ENCODE measurements around the gene POLR1E. TPM values are rescaled to one million over a fixed set of nuclear protein-coding genes. Genes with fewer than 3 reads are reported as not detected.
"Not testable (repeated sequence)": the region's sequence is repeated elsewhere in the genome, so short reads cannot be mapped to it uniquely, and the experiment has no call there.

POLR1E gene
- total RNA-seq, 1 experiment from 2014 or later, result 60.9 TPM

- intact Hi-C loops (cut with micrococcal nuclease), result no loop called here
- H3K9ac ChIP-seq (ENCODE audit: low read length), result no peak overlapping the region
- no peak overlapping the region for H3K4me3 ChIP-seq (replicated peaks in 1 of 2; ENCODE audit: low read depth in 1 of 2, low read length in 2 of 2)
- H3K9me2 ChIP-seq (ENCODE audit: insufficient read depth), result no peaks in the 10 kb centered on the region
- H3K9me3 ChIP-seq (ENCODE audit: control insufficient read depth in 1 of 2, insufficient read depth in 1 of 2, low read depth in 1 of 2, low read length in 2 of 2), result no peaks in the 10 kb centered on the region
- ATAC-seq (no peak), DNase-seq (ENCODE audit: low read depth, low spot score) (no peak)
- H3K4me2 ChIP-seq (ENCODE audit: low read length), result no peak overlapping the region
- ChIA-PET POLR2A (no interaction called here), RAD21 (ENCODE audit: low non-redundant PET in 1 of 2, low total read pairs in 2 of 2, uncharacterized antibody in 2 of 2, unreplicated experiment in 2 of 2) (no interaction called here), CTCF (no interaction called here)
- H3K79me2 ChIP-seq (ENCODE audit: insufficient read depth, low read length), result no peaks in the 10 kb centered on the region
- H3K27me3 ChIP-seq (ENCODE audit: insufficient read depth, low read length), result no peaks in the 10 kb centered on the region
- no TSS peak for BruUV-seq (replicated peaks)
- no peak for TF ChIP-seq ZFX (IDR thresholded peaks at IDR 0.05)
- no peak for TF ChIP-seq TCF7L2 (IDR thresholded peaks at IDR 0.05; ENCODE audit: borderline replicate concordance, extremely low read depth, insufficient read depth, insufficient read length)
- TF ChIP-seq ELF1 (IDR thresholded peaks at IDR 0.05; ENCODE audit: borderline replicate concordance, low read depth), result no peak
- peaks cover 2 to 15% of the 10 kb centered on the region in 2 experiments; a peak in 2 of 4 replicates for H3K36me3 ChIP-seq (ENCODE audit: control insufficient read depth in 1 of 2, insufficient read depth in 2 of 2, low read length in 2 of 2)
- H3K27ac ChIP-seq (ENCODE audit: low read depth, low read length), result no peak overlapping the region
- H2AFZ ChIP-seq (ENCODE audit: low read depth, low read length, poor library complexity, severe bottlenecking), result no peak overlapping the region
- no peaks in the 10 kb centered on the region; a peak in 1 of 4 replicates for H3K4me1 ChIP-seq (ENCODE audit: control insufficient read depth in 1 of 2, insufficient read depth in 2 of 2, low read length in 2 of 2)
- no peaks in the 10 kb centered on the region; the same call in 1 of the 2 replicates for H4K20me1 ChIP-seq (ENCODE audit: insufficient read depth)
These were observed 23.8 kb downstream of the POLR1E start for GRCh38 chr9:37509536-37509935.

GRCh38 chr9:37510053-37510452 is 24.3 kb downstream of the POLR1E start:
- CTCF ChIA-PET; H3K9ac ChIP-seq (ENCODE audit: low read length); H3K9me3 ChIP-seq (ENCODE audit: control insufficient read depth in 1 of 2, insufficient read depth in 1 of 2, low read depth in 1 of 2, low read length in 2 of 2); BruUV-seq (replicated peaks); H3K79me2 ChIP-seq (ENCODE audit: insufficient read depth, low read length); H3K27me3 ChIP-seq (ENCODE audit: insufficient read depth, low read length); H4K20me1 ChIP-seq (ENCODE audit: insufficient read depth); H3K27ac ChIP-seq (ENCODE audit: low read depth, low read length); H3K4me1 ChIP-seq (ENCODE audit: control insufficient read depth in 1 of 2, insufficient read depth in 2 of 2, low read length in 2 of 2); H3K4me2 ChIP-seq (ENCODE audit: low read length); POLR2A ChIA-PET; H3K9me2 ChIP-seq (ENCODE audit: insufficient read depth); RAD21 ChIA-PET (ENCODE audit: low non-redundant PET in 1 of 2, low total read pairs in 2 of 2, uncharacterized antibody in 2 of 2, unreplicated experiment in 2 of 2); DNase-seq (ENCODE audit: low read depth, low spot score); H2AFZ ChIP-seq (ENCODE audit: low read depth, low read length, poor library complexity, severe bottlenecking); intact Hi-C loops (cut with micrococcal nuclease); H3K4me3 ChIP-seq (replicated peaks in 1 of 2; ENCODE audit: low read depth in 1 of 2, low read length in 2 of 2); ATAC-seq: not testable (repeated sequence)
- peaks cover 2 to 10% of the 10 kb centered on the region in 2 experiments; a peak in 2 of 4 replicates for H3K36me3 ChIP-seq (ENCODE audit: control insufficient read depth in 1 of 2, insufficient read depth in 2 of 2, low read length in 2 of 2)
